HL-60 (cell line): Measurements from ENCODE around the gene ELAVL4.

Experiments
- CTCF ChIP-seq: IDR thresholded peaks from one replicate; pipeline ENCODE4 v1.5.1; 2011; ENCODE audit warnings: low read length, control low read depth, inconsistent platforms; ENCODE audit not compliant: insufficient read depth
- GABPA ChIP-seq: IDR thresholded peaks from 2 replicates; pipeline ENCODE4 v1.6.1; 2012; ENCODE audit warnings: low read depth
- POLR2AphosphoS5 ChIP-seq: IDR thresholded peaks from 2 replicates; pipeline ENCODE4 v1.6.1; 2012; ENCODE audit warnings: low read depth
- SPI1 ChIP-seq: IDR thresholded peaks from 2 replicates; pipeline ENCODE4 v1.6.1; 2012; ENCODE audit warnings: low read depth, mild to moderate bottlenecking, borderline replicate concordance

- no peak for TF ChIP-seq SPI1
- no peak for TF ChIP-seq CTCF
- no peak for TF ChIP-seq POLR2AphosphoS5
- TF ChIP-seq GABPA: no peak
These were observed 88.5 kb downstream of the ELAVL4 start for GRCh38 chr1:50197216-50197615.
